OCI-LY3 (cell line): ENCODE results near the gene RPS6KC1.

Experiments
- EZH2phosphoT487 ChIP-seq: fragments of 200-600 bp; shearing (Covaris generic); IDR thresholded peaks from 2 replicates; pipeline ENCODE4 v1.6.1; 2018; ENCODE audit warnings: antibody characterized with exemption, mixed run types, low read depth
- TF ChIP-seq, protein P1 (sequence below): fragments of 200-600, 300-600 bp; sonication (generic); IDR thresholded peaks from 2 replicates; pipeline ENCODE4 v1.5.1; 2014; ENCODE audit warnings: antibody characterized with exemption, low read length, low read depth

GRCh38 chr1:213111502-213111901, 60.5 kb downstream of the RPS6KC1 start:
- TF ChIP-seq, protein P1, sequence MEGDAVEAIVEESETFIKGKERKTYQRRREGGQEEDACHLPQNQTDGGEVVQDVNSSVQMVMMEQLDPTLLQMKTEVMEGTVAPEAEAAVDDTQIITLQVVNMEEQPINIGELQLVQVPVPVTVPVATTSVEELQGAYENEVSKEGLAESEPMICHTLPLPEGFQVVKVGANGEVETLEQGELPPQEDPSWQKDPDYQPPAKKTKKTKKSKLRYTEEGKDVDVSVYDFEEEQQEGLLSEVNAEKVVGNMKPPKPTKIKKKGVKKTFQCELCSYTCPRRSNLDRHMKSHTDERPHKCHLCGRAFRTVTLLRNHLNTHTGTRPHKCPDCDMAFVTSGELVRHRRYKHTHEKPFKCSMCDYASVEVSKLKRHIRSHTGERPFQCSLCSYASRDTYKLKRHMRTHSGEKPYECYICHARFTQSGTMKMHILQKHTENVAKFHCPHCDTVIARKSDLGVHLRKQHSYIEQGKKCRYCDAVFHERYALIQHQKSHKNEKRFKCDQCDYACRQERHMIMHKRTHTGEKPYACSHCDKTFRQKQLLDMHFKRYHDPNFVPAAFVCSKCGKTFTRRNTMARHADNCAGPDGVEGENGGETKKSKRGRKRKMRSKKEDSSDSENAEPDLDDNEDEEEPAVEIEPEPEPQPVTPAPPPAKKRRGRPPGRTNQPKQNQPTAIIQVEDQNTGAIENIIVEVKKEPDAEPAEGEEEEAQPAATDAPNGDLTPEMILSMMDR: no peak
- no peak for TF ChIP-seq EZH2phosphoT487
